ENCODE measurements around the gene GCSAML.
"Not testable (repeated sequence)": the region's sequence is repeated elsewhere in the genome, so short reads cannot be mapped to it uniquely, and the experiment has no call there.

Gene GCSAML

GRCh38 chr1:247548769-247549182 is at the start of gene GCSAML:
Gene GCSAML, plus strand, starts transcription at chr1:247549134. Its CDS starts 58 bp downstream, at chr1:247549192.
- H3K27ac ChIP-seq = no peak within 1 kb of the TSS
- H3K4me3 ChIP-seq (ENCODE audit: low read depth, low read length) = no peak within 1 kb of the TSS
- H3K27me3 ChIP-seq (ENCODE audit: control insufficient read depth, insufficient read depth, low read length) = no peaks in the 10 kb centered on the region
- no peak within 1 kb of the TSS for H3K4me2 ChIP-seq (ENCODE audit: low read length)
- TF ChIP-seq CTCF (IDR thresholded peaks at IDR 0.05) = no peak
- no peak within 1 kb of the TSS for H2AFZ ChIP-seq
- no peak within 1 kb of the TSS for H3K9ac ChIP-seq
- H3K9me3 ChIP-seq (ENCODE audit: control insufficient read depth, low read length) = no peaks in the 10 kb centered on the region
- H3K36me3 ChIP-seq (ENCODE audit: control insufficient read depth, insufficient read depth, low read length) = no peaks in the 10 kb centered on the region
- H3K79me2 ChIP-seq = no peaks in the 10 kb centered on the region
- no peaks in the 10 kb centered on the region for H3K4me1 ChIP-seq

GRCh38 chr1:247500865-247501264 is 48.1 kb upstream of the GCSAML start:
- H3K9ac ChIP-seq = no peak overlapping the region
- H3K9me3 ChIP-seq (ENCODE audit: control insufficient read depth, low read length) = no peaks in the 10 kb centered on the region
- no peak for TF ChIP-seq CTCF (IDR thresholded peaks at IDR 0.05)
- H3K79me2 ChIP-seq = no peaks in the 10 kb centered on the region
- no peaks in the 10 kb centered on the region for H3K4me1 ChIP-seq
- no peak overlapping the region for H3K27ac ChIP-seq
- H2AFZ ChIP-seq = no peak overlapping the region
- no peak overlapping the region for H3K4me2 ChIP-seq (ENCODE audit: low read length)
- no peaks in the 10 kb centered on the region for H3K27me3 ChIP-seq (ENCODE audit: control insufficient read depth, insufficient read depth, low read length)
- H3K36me3 ChIP-seq (ENCODE audit: control insufficient read depth, insufficient read depth, low read length) = no peaks in the 10 kb centered on the region
- H3K4me3 ChIP-seq (ENCODE audit: low read depth, low read length) = no peak overlapping the region

- TF ChIP-seq CTCF (IDR thresholded peaks at IDR 0.05) = no peak
- H3K9ac ChIP-seq = no peak overlapping the region
Measured at GRCh38 chr1:247506831-247507230, 42.1 kb upstream of the GCSAML start.

GRCh38 chr1:247517795-247518612 is 30.9 kb upstream of the GCSAML start:
- Histone ChIP-seq H3K36me3 (ENCODE audit: control insufficient read depth, insufficient read depth, low read length) (no peaks in the 10 kb centered on the region), H3K4me1 (no peaks in the 10 kb centered on the region), H3K79me2 (no peaks in the 10 kb centered on the region), H3K9ac (no peak overlapping the region), H3K27ac (no peak overlapping the region), H3K27me3 (ENCODE audit: control insufficient read depth, insufficient read depth, low read length) (no peaks in the 10 kb centered on the region), H3K4me2 (ENCODE audit: low read length) (no peak overlapping the region), H2AFZ (no peak overlapping the region), H3K4me3 (ENCODE audit: low read depth, low read length) (no peak overlapping the region), H3K9me3 (ENCODE audit: control insufficient read depth, low read length) (no peaks in the 10 kb centered on the region)
- TF ChIP-seq CTCF (IDR thresholded peaks at IDR 0.05) = no peak

More at GRCh38 chr1:247506831-247507230, 42.1 kb upstream of the GCSAML start:
- Histone ChIP-seq H3K27ac (no peak overlapping the region), H3K27me3 (ENCODE audit: control insufficient read depth, insufficient read depth, low read length) (no peaks in the 10 kb centered on the region), H3K79me2 (no peaks in the 10 kb centered on the region), H3K4me2 (ENCODE audit: low read length) (no peak overlapping the region), H3K36me3 (ENCODE audit: control insufficient read depth, insufficient read depth, low read length) (no peaks in the 10 kb centered on the region), H2AFZ (no peak overlapping the region), H3K4me1 (no peaks in the 10 kb centered on the region), H3K9me3 (ENCODE audit: control insufficient read depth, low read length) (no peaks in the 10 kb centered on the region), H3K4me3 (ENCODE audit: low read depth, low read length) (no peak overlapping the region)

GRCh38 chr1:247518613-247518891 is 30.4 kb upstream of the GCSAML start:
- no peak overlapping the region for H3K9ac ChIP-seq
- H3K9me3 ChIP-seq (ENCODE audit: control insufficient read depth, low read length) = no peaks in the 10 kb centered on the region
- H3K27me3 ChIP-seq (ENCODE audit: control insufficient read depth, insufficient read depth, low read length) = no peaks in the 10 kb centered on the region
- no peak for TF ChIP-seq CTCF (IDR thresholded peaks at IDR 0.05)
- no peaks in the 10 kb centered on the region for H3K4me1 ChIP-seq
- H3K27ac ChIP-seq = no peak overlapping the region
- no peak overlapping the region for H2AFZ ChIP-seq
- H3K4me2 ChIP-seq (ENCODE audit: low read length) = no peak overlapping the region
- H3K79me2 ChIP-seq = no peaks in the 10 kb centered on the region
- no peaks in the 10 kb centered on the region for H3K36me3 ChIP-seq (ENCODE audit: control insufficient read depth, insufficient read depth, low read length)
- no peak overlapping the region for H3K4me3 ChIP-seq (ENCODE audit: low read depth, low read length)

- not testable (repeated sequence) for H3K79me2 ChIP-seq; H2AFZ ChIP-seq; H3K9me3 ChIP-seq (ENCODE audit: control insufficient read depth, low read length); H3K27ac ChIP-seq; H3K36me3 ChIP-seq (ENCODE audit: control insufficient read depth, insufficient read depth, low read length); H3K4me2 ChIP-seq (ENCODE audit: low read length); H3K4me1 ChIP-seq; H3K27me3 ChIP-seq (ENCODE audit: control insufficient read depth, insufficient read depth, low read length); H3K9ac ChIP-seq; H3K4me3 ChIP-seq (ENCODE audit: low read depth, low read length)
Measured at GRCh38 chr1:247521886-247522285, 27.0 kb upstream of the GCSAML start.

Measured in parathyroid adenoma (tissue), 2 donors.